NCI-H748 treated with DMSO at 0.1 percent for 48 hours (cell line): ENCODE measurements around the gene MTFP1.
"Not testable (repeated sequence)": the region's sequence is repeated elsewhere in the genome, so short reads cannot be mapped to it uniquely, and the experiment has no call there.

Experiments
- DNase-seq: peaks from one replicate; lab custom pipeline; 2025; lab: John Stamatoyannopoulos, UW

MTFP1 gene

DNA sequence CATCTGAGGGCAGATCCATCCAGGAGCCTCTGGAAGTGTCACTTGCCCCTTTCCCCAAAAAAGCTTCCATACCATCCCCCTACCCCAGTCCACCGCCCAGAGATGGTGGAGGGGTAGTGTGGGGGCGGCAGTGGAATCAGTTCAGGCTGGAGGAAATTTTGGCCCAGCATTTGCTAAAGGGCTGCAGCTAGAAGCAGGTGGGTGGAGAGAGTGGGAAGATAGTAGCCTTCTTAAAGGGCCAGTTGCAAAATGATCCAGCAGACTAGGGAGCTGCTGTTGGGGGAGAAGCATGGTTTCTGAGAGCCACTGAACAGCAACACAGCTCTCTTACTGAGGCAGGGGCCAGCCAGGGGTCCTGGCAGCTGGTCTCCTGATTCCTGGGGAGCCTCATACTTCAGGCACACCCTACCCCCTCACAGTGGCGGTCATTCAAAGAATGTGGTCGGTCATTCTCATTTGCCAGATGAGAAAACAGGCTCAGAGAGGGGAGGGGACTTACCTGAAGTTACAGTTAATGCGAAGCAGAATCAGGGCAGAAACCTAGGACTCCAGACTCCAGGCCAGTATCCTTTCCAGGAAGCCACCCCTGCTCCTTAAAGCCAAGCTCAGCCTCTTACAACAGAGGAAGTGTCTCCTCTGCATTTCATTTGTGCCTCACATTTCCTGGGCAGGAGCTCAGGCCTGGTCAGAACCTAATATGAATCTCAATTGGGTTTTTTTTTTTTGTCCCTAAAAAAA, 23.4 kb upstream of the MTFP1 start:
- DNase-seq = no peak

DNA sequence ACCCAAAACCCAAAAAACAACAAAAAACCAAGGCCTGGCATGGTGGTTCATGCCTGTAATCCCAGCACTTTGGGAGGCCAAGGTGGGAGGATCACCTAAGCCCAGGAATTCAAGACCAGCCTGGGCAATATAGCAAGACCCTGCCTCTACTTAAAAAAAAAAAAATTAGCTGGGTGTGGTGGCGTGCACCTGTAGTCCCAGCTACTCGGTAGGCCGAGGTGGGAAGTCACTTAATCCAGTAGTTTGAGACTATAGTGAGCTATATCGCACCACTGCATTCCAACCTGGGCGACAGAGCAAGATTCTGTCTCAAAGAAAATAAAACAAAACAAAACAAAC, 22.8 kb upstream of the MTFP1 start:
- not testable (repeated sequence) for DNase-seq

GRCh38 chr22:30404307-30404706, 21.3 kb upstream of the MTFP1 start:
- DNase-seq = no peak

- DNase-seq = no peak
Measured at GRCh38 chr22:30405731-30406130, 19.8 kb upstream of the MTFP1 start.

GRCh38 chr22:30406400-30406799, 19.2 kb upstream of the MTFP1 start:
- DNase-seq = no peak

- DNase-seq = no peak
Measured at GRCh38 chr22:30408388-30409102, 17.0 kb upstream of the MTFP1 start.

GRCh38 chr22:30411780-30412179, 13.8 kb upstream of the MTFP1 start:
- DNase-seq = no peak

DNA sequence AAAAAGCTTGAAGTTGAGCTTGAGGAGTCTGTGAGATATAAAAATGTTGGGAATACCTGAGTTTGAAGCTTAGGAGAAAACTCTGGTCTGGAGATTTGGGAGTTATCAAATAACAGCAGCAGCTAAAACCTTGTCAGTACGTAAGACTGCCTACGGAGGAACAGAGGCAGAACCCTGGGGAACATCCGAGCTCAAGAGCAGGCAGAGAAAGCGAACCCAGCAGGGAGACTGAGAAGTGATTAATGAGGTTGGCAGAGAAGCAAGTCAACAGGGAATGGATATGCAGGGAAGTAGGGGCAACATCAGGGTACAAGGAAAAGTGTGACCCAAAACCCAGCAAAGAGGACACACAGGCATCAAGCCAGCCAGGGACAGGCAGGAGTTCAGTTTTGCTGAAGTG, 12.6 kb upstream of the MTFP1 start:
- no peak for DNase-seq

- DNase-seq = no peak
Measured at GRCh38 chr22:30413745-30414524, 11.6 kb upstream of the MTFP1 start.

GRCh38 chr22:30414525-30415047, 11.0 kb upstream of the MTFP1 start:
- DNase-seq = no peak

DNA sequence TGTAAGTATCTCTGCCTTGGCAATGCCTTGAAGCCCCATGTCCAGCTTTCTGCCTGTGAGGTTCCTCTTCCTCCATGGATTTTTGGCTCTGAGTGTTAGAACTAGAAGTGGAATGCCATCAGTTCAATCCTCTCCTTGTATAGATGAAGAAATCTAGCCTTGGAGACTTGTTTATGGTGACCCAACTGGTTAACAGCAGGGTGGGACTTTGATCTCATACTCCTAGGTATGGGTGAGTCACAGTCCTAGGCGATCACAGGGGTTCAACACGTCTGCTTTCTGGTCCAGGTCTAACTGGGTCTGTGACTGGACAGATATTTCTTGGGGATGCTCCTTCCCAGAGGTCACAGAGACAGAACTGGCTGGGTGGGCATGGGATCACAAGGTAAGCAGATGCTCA, 9.2 kb upstream of the MTFP1 start:
- no peak for DNase-seq

- DNase-seq = no peak
Measured at GRCh38 chr22:30416837-30417236, 8.7 kb upstream of the MTFP1 start.

DNA sequence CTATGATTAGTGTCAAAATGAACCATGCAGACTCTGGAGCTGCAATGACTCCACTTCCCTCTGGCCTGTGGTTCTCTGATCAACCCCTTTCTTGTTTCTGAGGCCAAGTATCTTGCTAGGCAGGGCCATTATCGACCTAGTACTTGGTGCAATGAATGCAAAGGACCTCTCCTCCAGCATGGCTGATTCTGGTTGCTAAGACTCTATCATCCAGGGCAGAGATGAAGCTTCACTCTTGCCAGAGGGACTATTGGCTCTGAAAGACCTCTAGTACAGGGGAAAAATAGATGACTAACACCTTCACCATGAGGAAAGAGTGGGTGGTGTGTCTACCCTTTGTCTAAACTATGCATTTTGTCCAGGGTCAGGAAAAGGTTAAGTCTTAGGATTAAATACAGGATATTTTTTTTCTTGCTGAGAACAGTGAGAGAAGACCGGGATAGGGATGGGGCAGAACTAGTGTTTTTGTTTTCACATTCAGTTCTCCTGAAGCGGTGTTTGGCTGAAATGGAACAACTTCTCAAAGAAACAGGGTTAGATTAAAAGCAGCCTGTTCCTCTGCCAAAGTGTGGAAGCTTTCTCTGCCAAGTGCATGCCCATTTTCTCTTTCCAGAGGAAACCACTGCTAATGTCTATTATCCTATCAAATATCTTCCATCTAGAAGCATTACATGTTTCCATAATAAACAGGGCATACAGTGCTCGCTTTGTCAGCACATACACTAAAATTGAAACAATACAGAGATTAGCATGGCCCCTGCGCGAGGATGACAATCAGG, 5.0 kb upstream of the MTFP1 start:
- no peak for DNase-seq

GRCh38 chr22:30421695-30422480, 3.7 kb upstream of the MTFP1 start:
- DNase-seq = no peak

DNA sequence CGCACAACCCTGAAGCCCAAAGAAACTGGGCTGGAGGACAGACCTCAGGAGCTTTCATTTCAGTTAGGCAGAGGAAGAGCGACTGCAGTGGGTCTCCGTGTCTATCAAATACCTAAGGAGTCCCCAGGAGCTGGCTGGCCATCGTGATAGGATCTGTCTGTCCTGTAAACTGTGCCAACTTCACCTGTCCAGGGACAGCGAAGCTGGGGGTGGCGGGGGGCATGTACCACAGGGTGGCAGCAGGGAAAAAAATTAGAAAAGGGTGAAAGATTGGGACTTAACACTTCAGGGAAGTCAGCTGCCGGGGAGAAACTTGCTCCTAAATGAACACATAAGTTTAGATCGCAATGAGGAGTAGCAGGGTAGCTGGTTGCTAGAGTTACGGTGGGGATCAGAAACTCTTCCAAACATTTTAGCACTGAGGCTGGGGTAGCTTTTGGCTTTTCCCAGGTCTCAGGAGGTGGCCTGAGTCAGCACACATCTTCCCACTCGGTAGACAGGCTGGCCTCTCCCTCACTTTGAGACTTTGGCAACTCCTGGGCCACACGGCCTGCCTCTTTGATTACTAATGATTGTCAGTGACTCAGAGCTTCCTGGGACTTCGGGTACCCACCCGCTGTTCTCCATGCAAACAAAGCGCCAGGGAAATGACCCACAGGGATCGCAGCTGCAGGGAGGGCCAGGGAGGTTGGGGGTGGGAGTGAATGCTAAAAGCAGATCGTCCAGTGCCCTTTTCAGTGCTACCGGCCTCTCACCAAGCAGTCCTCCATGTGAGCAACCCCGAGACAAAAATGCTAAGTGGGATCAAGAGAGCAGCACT, 2.9 kb upstream of the MTFP1 start:
- peak; percentile 24 for DNase-seq

GRCh38 chr22:30423301-30423958, 2.1 kb upstream of the MTFP1 start:
- peak; percentile 24 for DNase-seq

DNA sequence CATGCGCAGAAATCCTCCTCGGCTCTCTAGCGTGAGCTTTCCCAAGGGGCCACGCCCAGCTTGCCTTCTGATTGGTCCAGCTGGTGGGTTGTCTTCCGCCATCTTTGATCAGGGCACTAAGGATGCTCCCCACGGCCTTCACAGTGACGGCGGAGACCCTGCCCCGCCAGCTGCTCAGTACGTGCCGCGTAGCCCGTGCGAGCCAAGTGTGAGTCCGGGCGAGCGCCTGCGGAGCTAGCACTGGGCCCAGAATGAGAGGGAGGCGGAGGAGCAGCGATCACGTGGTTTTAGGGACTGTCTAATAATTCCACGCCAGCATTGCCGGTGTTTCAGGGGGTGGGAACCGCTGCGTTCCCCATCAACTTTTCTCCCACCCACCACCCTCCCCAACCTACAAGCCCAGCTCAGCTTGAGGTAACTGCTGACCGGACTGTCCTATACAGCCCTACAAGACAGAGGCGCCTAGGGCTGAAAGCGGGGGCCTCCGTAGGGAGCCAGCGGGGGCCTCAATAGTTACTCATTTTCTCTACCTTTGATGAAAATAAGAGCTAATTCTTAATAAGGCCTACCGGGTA, 1.5 kb upstream of the MTFP1 start:
- peak; percentile 94 for DNase-seq

DNA sequence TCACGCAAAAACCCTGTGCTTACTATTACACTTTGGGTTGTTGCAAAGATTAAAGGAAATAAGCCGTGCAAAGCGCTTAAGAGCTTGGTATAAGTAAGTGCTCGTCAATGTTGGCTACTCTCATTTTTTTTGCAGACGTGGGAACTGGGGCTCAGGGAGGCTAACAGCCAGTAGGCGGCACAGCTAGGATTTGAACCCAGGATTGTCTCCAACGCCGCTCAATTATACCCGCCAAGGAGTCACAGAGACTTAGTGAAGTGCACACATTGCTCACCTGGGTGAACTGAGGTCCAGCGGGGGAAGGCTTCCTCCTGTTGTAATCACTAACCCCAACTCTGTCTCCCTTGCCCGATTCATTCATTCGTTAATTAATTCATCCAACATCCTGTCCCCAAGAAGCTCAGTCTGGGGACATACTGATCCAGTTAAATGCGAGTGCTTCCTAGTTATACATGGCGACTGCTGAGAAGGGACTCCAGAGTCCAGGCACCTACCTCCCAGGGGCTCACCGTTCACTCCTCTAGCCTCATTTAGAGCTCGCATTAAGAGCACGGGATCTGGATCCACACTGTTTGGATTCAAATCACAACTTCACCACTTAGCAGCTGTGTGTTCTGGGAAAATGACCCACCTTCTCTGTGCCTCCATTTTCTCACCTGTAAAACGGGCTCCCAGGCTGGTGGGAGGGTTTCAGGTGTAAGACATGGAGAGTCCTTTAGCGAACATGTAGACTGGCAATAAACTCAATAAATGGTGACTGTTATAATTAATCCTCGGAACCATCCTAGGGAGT, 838 bp upstream of the MTFP1 start:
- no peak for DNase-seq

GRCh38 chr22:30425327-30425615, 297 bp upstream of the MTFP1 start:
- no peak for DNase-seq
